ENCODE measurements around the gene MAGEE1. TPM values are rescaled to one million over a fixed set of nuclear protein-coding genes. Genes with fewer than 3 reads are reported as not detected.

MAGEE1 gene
- 0.45 and 0.85 TPM in 2 replicates for total RNA-seq

GRCh38 chrX:76427560-76428242, at the start of gene MAGEE1:
TSS of gene MAGEE1 (plus strand) at chrX:76427710. CDS start at chrX:76427931, 221 bp downstream.

Measured in endothelial cell of coronary artery (primary cell).